ENCODE measurements around the gene STRADA. TPM values are rescaled to one million over a fixed set of nuclear protein-coding genes. Genes with fewer than 3 reads are reported as not detected.

STRADA gene
- polyA plus RNA-seq, 3 donors, result 12.5 to 51.9 (median 19.8) TPM

DNA sequence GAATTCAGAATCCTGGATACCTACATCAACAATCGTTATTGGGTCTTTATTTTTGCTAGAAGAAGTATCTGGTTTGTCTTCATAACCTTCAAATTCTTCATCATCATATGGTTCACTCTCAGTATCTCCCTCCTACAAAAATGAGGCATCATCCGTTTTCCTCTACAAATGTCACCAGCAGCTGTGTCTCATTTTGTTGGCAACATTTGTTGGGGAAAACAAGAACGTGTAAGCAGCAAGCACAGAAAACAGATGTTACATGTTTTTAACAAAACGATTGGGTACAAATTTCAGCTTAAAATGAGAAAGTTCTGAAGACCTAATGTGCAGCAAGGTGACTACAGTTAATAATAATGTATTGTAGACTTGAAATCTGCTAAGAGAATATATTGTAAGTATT, 23.1 kb upstream of the STRADA start:
- H3K4me1 ChIP-seq (ENCODE audit: control insufficient read depth in 1 of 2, insufficient read depth in 2 of 2, low read length in 2 of 2), result peaks cover 27 to 29% of the 10 kb centered on the region in 2 donors
- peaks cover 31% of the 10 kb centered on the region for H3K4me1 Mint-ChIP-seq
- no peak overlapping the region for H3K4me3 ChIP-seq (replicated peaks in 1 of 3; ENCODE audit: low read depth in 2 of 3, low read length in 3 of 3)
- H3K9me3 ChIP-seq (replicated peaks in 1 of 2; ENCODE audit: control insufficient read depth in 1 of 2, insufficient read depth in 1 of 2, low read length in 2 of 2), result no peaks in the 10 kb centered on the region
- peaks cover 36 to 63% of the 10 kb centered on the region in 2 donors for H3K36me3 ChIP-seq (replicated peaks in 1 of 2; ENCODE audit: control insufficient read depth in 1 of 2, insufficient read depth in 2 of 2, low read length in 2 of 2)
- H3K27me3 ChIP-seq (ENCODE audit: control insufficient read depth in 2 of 2, insufficient read depth in 2 of 2, low read length in 2 of 2), result no peaks in the 10 kb centered on the region
- 100% methylated on average over 2 of the region's 4 CpGs for WGBS (ENCODE audit: insufficient coverage)
- no peak overlapping the region for H3K4me3 Mint-ChIP-seq
- no peak overlapping the region for H3K4me2 ChIP-seq (replicated peaks; ENCODE audit: extremely low read depth, low read length, poor library complexity, severe bottlenecking)
- H4K20me1 ChIP-seq (ENCODE audit: insufficient read depth, low read length), result peaks cover 49% of the 10 kb centered on the region
- H3K27ac ChIP-seq (ENCODE audit: low read depth in 1 of 2, low read length in 2 of 2), result no peak overlapping the region
- peaks cover 64% of the 10 kb centered on the region for H3K79me2 ChIP-seq (ENCODE audit: insufficient read depth, low read length)
- intact Hi-C loops (cut with micrococcal nuclease), result no loop called here
- no peak overlapping the region for H3K27ac Mint-ChIP-seq
- peaks cover 41 to 60% of the 10 kb centered on the region in 2 donors for H3K36me3 Mint-ChIP-seq
- H2AFZ ChIP-seq (ENCODE audit: insufficient read depth, low read depth, low read length, poor library complexity, severe bottlenecking), result no peak overlapping the region
- no peaks in the 10 kb centered on the region for H3K27me3 Mint-ChIP-seq (ENCODE audit: low read depth in 3 of 3)
- DNase-seq, result no peak
- no peak overlapping the region for H3K9ac ChIP-seq (ENCODE audit: insufficient read depth, low read length, poor library complexity, severe bottlenecking)
- no peaks in the 10 kb centered on the region for H3K9me3 Mint-ChIP-seq
- TF ChIP-seq, protein P1, sequence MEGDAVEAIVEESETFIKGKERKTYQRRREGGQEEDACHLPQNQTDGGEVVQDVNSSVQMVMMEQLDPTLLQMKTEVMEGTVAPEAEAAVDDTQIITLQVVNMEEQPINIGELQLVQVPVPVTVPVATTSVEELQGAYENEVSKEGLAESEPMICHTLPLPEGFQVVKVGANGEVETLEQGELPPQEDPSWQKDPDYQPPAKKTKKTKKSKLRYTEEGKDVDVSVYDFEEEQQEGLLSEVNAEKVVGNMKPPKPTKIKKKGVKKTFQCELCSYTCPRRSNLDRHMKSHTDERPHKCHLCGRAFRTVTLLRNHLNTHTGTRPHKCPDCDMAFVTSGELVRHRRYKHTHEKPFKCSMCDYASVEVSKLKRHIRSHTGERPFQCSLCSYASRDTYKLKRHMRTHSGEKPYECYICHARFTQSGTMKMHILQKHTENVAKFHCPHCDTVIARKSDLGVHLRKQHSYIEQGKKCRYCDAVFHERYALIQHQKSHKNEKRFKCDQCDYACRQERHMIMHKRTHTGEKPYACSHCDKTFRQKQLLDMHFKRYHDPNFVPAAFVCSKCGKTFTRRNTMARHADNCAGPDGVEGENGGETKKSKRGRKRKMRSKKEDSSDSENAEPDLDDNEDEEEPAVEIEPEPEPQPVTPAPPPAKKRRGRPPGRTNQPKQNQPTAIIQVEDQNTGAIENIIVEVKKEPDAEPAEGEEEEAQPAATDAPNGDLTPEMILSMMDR (IDR thresholded peaks at IDR 0.05), result no peak

DNA sequence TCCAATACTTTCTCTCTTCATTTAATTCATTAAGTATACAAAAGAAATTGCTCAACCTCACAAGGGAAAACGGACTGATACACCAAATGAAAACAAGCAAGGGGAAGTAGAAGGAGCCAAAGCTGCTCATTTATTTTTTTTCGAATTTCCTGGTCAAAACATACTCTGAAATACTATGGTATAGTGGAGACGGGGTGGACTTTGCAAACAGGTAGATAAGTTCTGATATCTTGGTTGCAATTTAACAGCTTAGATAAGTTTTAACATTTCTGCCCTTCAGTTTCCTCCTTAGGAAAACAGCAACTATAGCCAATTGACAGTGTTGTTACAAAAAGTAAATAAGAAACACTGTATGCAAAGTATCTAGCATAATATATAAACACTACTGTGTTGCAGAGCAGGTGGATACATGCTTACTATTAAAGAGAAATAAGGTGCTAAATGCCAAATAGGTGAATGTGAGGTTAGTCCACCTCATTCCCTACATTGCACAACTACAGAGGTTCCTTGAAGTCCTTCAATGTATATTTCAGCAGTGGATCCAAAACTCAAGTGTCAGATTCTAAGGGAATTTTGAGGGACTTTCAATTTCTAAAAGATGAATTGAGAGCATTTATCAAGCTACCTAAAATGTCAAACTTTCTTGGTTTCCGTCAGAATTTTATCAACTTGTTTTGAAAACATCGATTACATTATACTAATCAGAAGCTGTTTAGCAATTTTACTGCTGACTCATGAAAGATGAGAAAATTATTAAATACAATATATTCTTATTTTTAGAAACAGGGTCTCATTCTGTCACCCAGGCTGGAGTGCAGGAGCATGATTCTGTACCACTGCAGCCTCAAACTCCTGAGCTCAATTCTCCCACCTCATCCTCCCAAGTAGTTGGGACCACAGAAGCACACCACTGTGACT, 20.8 kb upstream of the STRADA start:
- H3K36me3 Mint-ChIP-seq, result peaks cover 47 to 62% of the 10 kb centered on the region in 2 donors
- Histone ChIP-seq H3K9me3 (replicated peaks in 1 of 2; ENCODE audit: control insufficient read depth in 1 of 2, insufficient read depth in 1 of 2, low read length in 2 of 2) (no peaks in the 10 kb centered on the region), H3K27me3 (ENCODE audit: control insufficient read depth in 2 of 2, insufficient read depth in 2 of 2, low read length in 2 of 2) (no peaks in the 10 kb centered on the region), H3K4me1 (ENCODE audit: control insufficient read depth in 1 of 2, insufficient read depth in 2 of 2, low read length in 2 of 2) (peaks cover 32 to 35% of the 10 kb centered on the region in 2 donors), H3K79me2 (ENCODE audit: insufficient read depth, low read length) (peaks cover 46% of the 10 kb centered on the region), H4K20me1 (ENCODE audit: insufficient read depth, low read length) (peaks cover 26% of the 10 kb centered on the region), H3K36me3 (replicated peaks in 1 of 2; ENCODE audit: control insufficient read depth in 1 of 2, insufficient read depth in 2 of 2, low read length in 2 of 2) (peaks cover 39 to 69% of the 10 kb centered on the region in 2 donors), H3K27ac (ENCODE audit: low read depth in 1 of 2, low read length in 2 of 2) (peak overlapping the region in 1 of 2 donors; percentile 49), H2AFZ (ENCODE audit: insufficient read depth, low read depth, low read length, poor library complexity, severe bottlenecking) (no peak overlapping the region), H3K4me3 (replicated peaks in 1 of 3; ENCODE audit: low read depth in 2 of 3, low read length in 3 of 3) (peak overlapping the region in 1 of 3 experiments; percentile 44), H3K4me2 (replicated peaks; ENCODE audit: extremely low read depth, low read length, poor library complexity, severe bottlenecking) (peak overlapping the region; percentile 40), H3K9ac (ENCODE audit: insufficient read depth, low read length, poor library complexity, severe bottlenecking) (no peak overlapping the region)
- peak in 1 of 3 donors; percentile 11 for DNase-seq
- no peaks in the 10 kb centered on the region for H3K9me3 Mint-ChIP-seq
- H3K4me1 Mint-ChIP-seq, result peaks cover 32% of the 10 kb centered on the region
- TF ChIP-seq, protein P1 (IDR thresholded peaks at IDR 0.05), result no peak
- H3K27me3 Mint-ChIP-seq (ENCODE audit: low read depth in 3 of 3), result no peaks in the 10 kb centered on the region
- H3K4me3 Mint-ChIP-seq, result peak overlapping the region; percentile 20 to 66
- H3K27ac Mint-ChIP-seq, result peak overlapping the region; percentile 14 to 90 (median 81)
- WGBS (ENCODE audit: insufficient coverage), result no CpG with 5 or more reads among the region's 5 CpGs
- intact Hi-C loops (cut with micrococcal nuclease), result no loop called here
